Measurements from ENCODE around the gene SH3GL2.

The SH3GL2 gene

GRCh38 chr9:17665450-17665849 is 86.6 kb downstream of the SH3GL2 start:
- no peak for DNase-seq

- no peak for DNase-seq
These were observed 90.3 kb downstream of the SH3GL2 start for GRCh38 chr9:17669206-17669605.

- DNase-seq, result no peak
These were observed 103.8 kb downstream of the SH3GL2 start for GRCh38 chr9:17682684-17683083.

GRCh38 chr9:17688834-17689233 is 110.0 kb downstream of the SH3GL2 start:
- no peak for DNase-seq

- DNase-seq, result no peak
These were observed 115.5 kb downstream of the SH3GL2 start for GRCh38 chr9:17694336-17694735.

GRCh38 chr9:17695482-17695881 is 116.6 kb downstream of the SH3GL2 start:
- DNase-seq, result no peak

GRCh38 chr9:17699615-17700330 is 120.9 kb downstream of the SH3GL2 start:
- no peak for DNase-seq

GRCh38 chr9:17706347-17706746 is 127.5 kb downstream of the SH3GL2 start:
- DNase-seq, result no peak

- DNase-seq, result no peak
These were observed 140.2 kb downstream of the SH3GL2 start for GRCh38 chr9:17719053-17719452.

GRCh38 chr9:17721954-17722353 is 143.1 kb downstream of the SH3GL2 start:
- DNase-seq, result no peak

- no peak for DNase-seq
These were observed 144.8 kb downstream of the SH3GL2 start for GRCh38 chr9:17723656-17724055.

- no peak for DNase-seq
These were observed 146.6 kb downstream of the SH3GL2 start for GRCh38 chr9:17725399-17726010.

GRCh38 chr9:17726298-17726697 is 147.4 kb downstream of the SH3GL2 start:
- no peak for DNase-seq

- no peak for DNase-seq
These were observed 152.0 kb downstream of the SH3GL2 start for GRCh38 chr9:17730899-17731298.

- DNase-seq, result no peak
These were observed 152.4 kb downstream of the SH3GL2 start for GRCh38 chr9:17731308-17731707.

GRCh38 chr9:17734674-17735073 is 155.8 kb downstream of the SH3GL2 start:
- DNase-seq, result no peak

GRCh38 chr9:17735859-17736258 is 157.0 kb downstream of the SH3GL2 start:
- no peak for DNase-seq

- no peak for DNase-seq
These were observed 160.2 kb downstream of the SH3GL2 start for GRCh38 chr9:17739022-17739421.

GRCh38 chr9:17739736-17740135 is 160.9 kb downstream of the SH3GL2 start:
- no peak for DNase-seq

GRCh38 chr9:17742067-17742466 is 163.2 kb downstream of the SH3GL2 start:
- DNase-seq, result no peak

GRCh38 chr9:17744786-17745185 is 165.9 kb downstream of the SH3GL2 start:
- DNase-seq, result no peak

GRCh38 chr9:17750269-17750668 is 171.4 kb downstream of the SH3GL2 start:
- DNase-seq, result no peak

GRCh38 chr9:17751486-17751885 is 172.6 kb downstream of the SH3GL2 start:
- DNase-seq, result no peak

- no peak for DNase-seq
These were observed 173.2 kb downstream of the SH3GL2 start for GRCh38 chr9:17752021-17752420.

GRCh38 chr9:17757816-17758215 is 178.9 kb downstream of the SH3GL2 start:
- no peak for DNase-seq

Measured in NCI-H187 treated with DMSO at 0.1 percent for 48 hours (cell line).